Measurements from ENCODE around the gene C1orf174.

GRCh38 chr1:3905266-3905952, 5.3 kb upstream of the C1orf174 start:
- TF ChIP-seq CTCF (IDR thresholded peaks at IDR 0.05; ENCODE audit: low read length) (no peak), EZH2 (IDR thresholded peaks at IDR 0.05; ENCODE audit: borderline replicate concordance, low read length) (no peak)

Data from OCI-LY1 (cell line).